ENCODE results near the gene RPLP2. TPM values are rescaled to one million over a fixed set of nuclear protein-coding genes. Genes with fewer than 3 reads are reported as not detected.

The RPLP2 gene
- total RNA-seq, result 347 and 511 TPM in 2 replicates

DNA sequence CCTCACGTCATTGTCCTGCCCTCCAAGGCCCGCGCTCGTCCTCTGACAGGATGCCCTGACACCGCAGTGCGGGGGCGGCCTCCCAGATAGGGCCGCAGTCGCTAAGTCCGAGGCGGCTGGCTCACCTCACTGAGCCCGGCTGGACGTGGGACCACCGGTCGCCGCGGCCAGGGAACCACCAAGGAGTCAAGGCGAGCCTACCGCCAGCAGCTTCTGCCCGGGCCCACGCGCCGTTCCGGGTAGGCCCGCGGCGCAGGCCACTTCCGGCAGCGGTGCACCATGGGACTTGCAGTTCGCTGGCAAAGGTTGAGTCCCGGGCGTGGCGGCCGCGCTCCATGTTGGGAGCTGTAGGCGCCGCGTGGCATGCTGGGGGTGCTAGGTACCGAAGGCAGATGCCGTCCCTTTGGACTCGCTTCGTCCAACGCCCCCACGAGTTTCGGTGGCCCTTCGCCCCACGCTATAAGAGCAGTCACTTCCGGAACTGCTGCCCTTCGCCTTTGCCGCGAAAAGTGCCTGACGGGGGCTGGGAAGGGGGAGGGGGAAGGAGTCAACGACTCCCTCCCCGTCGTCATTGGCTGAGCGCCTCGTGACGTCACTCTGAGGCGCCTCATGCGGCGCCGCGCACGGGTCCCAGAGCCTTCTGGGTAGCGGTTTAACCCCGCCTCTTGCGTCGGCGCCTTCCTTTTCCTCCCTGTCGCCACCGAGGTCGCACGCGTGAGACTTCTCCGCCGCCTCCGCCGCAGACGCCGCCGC, at the start of gene RPLP2:
RPLP2 (plus strand) TSS at position 681 of the 753 bp plus-strand sequence. CDS start 268 bp downstream, outside the sequence.

DNA sequence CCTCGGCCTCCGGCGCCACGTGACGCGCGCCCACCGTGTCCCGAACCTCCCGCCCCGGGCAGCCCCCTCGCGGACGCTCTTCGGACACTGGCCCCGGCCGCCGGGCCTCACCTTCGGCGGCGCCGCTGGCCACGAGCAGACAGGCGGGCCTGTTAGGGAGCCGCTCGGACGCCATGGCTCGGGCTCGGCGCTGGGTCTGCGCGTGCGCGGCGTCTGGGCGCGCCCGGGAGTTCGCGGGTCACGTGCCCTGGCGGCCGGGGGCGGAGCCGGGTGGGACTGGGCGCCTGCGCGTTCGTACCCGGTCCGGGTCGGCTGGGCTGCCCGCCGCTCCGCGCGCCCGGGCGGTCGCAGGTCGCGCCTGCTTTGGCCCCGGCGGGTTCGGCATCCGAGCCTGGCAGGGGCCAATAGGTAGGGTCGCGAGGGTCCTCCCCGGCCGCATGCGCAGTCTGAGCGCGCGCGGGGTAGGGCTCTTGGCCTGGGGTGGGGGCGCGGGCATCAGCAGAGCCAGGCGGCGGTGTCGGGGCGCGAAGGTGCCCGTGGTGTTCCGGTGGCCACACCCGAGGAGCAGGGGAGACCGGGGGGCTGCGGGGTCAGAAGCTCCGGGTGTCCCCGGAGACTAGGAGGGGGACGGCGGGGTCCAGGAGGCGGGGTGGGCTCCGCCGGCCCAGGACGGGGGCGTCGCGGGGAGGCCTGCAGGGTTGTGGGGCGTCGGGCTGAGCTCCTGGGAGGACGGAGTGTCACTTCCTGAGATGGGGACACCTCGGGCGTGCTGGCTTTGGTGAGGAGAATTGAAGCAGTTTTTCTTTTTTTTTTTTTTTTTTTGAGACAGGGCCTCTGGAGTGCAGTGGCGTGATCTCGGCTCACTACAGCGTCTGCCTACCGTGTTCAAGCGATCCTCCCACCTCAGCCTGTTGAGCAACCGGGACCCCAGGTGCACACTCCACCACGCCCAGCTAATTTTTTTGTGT, 32.2 kb upstream of the RPLP2 start, which contains the start of gene GATD1:
GATD1 (minus strand) TSS at position 200 of the 968 bp plus-strand sequence; CDS start at position 175, 25 bp downstream.

DNA sequence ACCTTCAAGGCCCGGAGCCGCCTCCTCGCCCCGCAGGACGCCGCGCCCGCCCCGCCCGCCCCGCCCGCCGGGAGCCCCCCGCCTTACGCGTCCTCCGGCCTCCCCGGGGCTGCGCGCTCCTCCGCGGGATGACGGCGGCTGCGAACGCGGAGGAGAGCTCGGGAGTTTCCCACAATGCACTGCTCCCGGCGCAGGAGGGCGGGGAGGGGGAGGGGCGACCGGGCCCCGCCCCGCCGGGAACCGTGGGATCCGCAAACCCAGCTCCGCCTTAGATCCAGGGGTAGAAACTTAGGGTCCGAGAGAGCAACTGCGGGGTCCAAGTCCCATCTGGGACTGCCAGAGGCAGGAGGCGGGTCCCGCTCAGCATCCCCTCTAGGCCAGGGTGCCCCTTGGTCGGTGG, 19.8 kb upstream of the RPLP2 start, which contains the start of gene CEND1:
CEND1 (minus strand) TSS at position 148 of the 400 bp plus-strand sequence. CDS start 1,514 bp downstream, outside the sequence.

DNA sequence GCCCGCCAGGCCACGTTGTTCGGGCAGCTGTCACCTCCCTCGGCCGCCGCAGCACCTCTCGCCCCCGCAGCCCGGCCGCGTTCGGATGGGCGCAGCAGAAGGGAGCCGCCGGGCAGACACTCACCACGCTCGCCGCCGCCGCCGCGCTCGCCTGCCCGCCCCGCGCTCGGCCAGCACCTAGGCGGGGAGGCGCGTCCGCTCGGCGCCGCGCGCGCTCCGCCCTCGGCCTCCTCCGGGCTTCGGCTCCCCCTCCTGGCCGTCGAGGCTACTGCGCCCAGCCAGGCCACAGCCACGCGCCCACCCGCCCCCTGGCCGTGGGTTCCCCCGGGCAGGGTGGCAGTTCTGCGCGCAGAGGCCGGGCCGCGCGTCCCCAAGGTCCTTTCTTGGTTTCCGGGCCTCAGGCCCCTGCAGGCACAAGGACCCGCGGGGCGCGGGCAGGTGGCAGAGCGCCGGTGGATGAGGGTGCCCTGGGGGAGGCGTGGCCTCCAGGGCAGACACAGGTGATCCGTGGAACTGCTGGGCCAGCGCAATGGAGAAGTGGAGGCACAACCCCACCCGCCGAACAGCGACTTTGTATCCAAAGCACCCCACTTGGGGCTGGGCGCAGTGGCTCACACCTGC, 11.6 kb upstream of the RPLP2 start, which contains the start of gene SLC25A22:
SLC25A22 (minus strand) TSS at position 189 of the 621 bp plus-strand sequence. CDS start 3,275 bp downstream, outside the sequence.

DNA sequence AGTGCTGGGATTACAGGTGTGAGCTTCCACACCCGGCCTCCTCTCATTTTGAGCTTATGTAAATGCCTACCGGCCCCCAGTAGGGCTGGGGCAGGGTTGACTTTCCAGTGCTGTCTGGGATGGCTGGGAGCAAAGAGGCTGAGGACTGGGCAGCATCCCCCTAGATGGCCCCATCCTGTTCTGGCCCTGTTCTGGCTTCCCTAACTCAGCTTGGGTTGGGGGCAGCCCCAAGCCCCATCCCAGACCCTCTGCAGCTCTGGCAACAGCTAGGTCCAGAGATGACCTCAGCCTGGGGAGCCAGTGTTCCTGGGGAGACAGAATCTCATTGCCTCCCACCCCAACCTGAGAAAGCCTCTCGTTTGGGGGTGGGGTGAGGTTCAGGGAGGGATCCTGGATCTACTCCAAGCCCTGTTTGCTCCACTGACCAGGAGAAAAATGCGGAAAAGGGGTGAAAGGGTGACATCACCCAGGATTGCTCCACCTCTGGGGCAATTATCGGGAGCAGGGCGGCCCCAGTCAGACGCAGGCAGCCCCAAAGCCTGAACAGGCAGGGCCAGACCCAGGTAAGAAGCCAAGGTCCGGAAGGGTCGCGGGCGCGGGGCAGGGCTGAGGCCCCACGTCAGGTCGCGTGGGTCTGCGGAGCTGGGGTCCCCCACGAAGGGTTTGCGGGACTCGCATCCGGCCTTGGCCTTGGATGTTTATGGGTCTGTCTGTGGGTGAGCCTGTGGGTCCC, 8.8 kb downstream of the RPLP2 start, which contains the start of gene PNPLA2:
PNPLA2 (plus strand) TSS at position 519 of the 733 bp plus-strand sequence. CDS start 805 bp downstream, outside the sequence.

DNA sequence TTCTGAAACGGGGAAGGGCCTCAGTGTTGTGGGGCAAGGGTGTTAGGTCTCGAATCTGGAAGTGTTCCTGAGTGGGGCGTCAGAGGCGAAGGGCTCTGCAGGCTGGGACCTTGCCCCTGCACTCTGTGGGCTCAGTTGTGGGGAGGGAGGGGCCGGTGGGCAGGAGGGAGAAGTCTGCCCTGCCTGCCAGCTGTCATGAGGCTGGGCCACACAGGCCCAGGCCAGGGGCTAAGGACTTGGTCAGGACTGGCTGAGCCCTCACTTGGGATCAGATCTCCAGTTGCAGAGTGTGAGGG, 18.1 kb downstream of the RPLP2 start, which contains the start of gene CRACR2B:
CRACR2B (plus strand) TSS at position 23 of the 296 bp plus-strand sequence. CDS start 689 bp downstream, outside the sequence.

DNA sequence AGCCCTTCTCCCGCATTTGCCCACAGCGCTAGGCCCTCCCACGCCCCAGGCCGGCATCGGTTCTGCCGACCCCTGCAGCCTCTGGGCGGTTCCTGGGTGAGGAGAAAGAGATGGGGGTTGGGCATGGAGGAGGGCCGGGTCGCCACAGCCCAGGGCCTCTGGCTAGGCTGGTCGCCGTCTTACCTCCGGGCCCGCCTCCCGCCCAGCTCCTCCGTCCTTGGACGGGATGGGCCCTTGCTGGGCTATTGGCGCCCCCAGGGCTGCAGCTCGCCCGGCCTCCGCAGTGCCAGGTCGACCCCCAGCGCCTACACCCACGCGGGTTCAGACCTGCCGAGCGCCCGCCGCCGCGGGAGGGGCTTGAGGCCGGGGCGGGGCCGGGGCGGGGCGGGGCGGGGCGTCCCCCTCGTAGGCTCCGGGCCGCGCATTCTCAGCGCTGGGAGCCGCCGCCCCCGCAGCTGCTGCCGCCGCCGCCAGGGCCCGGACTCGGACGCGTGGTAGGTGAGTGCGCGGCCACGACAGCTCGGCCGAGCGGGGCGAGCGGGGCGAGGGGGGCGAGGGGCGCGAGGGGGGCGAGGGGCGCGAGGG, 22.9 kb downstream of the RPLP2 start, which contains the start of gene CD151:
CD151 (plus strand) TSS at position 424 of the 585 bp plus-strand sequence. CDS start 3,118 bp downstream, outside the sequence.

DNA sequence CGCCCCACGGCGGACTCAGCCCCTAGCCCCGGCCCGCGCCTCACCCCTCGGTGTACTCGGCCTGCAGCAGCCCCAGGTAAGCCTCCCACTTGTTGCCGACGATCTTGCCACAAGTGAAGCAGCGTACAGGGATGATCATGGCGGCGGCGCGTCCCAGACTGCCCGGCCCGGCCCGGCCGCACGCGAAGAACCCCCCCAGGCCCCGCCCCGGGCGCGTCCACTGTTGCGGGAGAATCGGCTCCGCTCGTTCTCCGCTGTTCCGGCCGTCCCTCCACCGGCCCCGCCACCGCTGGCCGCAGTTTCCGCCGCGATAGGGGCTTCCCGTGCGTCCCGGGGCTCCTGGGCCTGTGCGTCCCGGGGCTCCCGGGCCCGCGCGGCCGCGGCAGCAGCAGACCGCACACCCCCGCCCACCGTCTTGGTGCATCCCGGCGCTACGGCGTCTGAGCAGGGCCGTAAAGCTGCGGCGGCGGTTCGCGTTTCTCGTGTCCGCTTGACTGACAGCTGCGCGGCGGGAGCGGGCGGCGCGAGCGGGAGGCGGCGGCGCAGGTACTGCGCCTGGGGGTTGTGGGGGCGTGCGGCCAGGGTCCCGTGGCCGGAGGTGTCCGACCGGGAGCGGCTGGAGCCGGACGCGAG, 32.7 kb downstream of the RPLP2 start, which contains the start of the genes POLR2L and TSPAN4:
POLR2L (minus strand) TSS at position 160 of the 633 bp plus-strand sequence; CDS start at position 139, 21 bp downstream.
TSPAN4 (plus strand) TSS at position 483 of the 633 bp plus-strand sequence. CDS start 7,453 bp downstream, outside the sequence.

Other genes with a start within 250 kb of the RPLP2 start
- gene LMNTD2, start 249.2 kb upstream of the RPLP2 start, total RNA-seq, result 1.7 and 3.2 TPM in 2 replicates
- gene RASSF7, start 249.0 kb upstream of the RPLP2 start, total RNA-seq, result 49.7 and 60.0 TPM in 2 replicates
- gene PHRF1, start 233.5 kb upstream of the RPLP2 start, total RNA-seq, result 20.7 and 28.9 TPM in 2 replicates
- 10.8 and 21.7 TPM in 2 replicates for gene IRF7, start 194.0 kb upstream of the RPLP2 start, total RNA-seq
- not detected in 2 replicates for gene CDHR5, start 185.0 kb upstream of the RPLP2 start, total RNA-seq
- not detected in 2 replicates for gene SCT, start 182.8 kb upstream of the RPLP2 start, total RNA-seq
- gene DRD4, start 172.7 kb upstream of the RPLP2 start, total RNA-seq, result not detected in 2 replicates
- 31.1 and 41.1 TPM in 2 replicates for gene DEAF1, start 114.7 kb upstream of the RPLP2 start, total RNA-seq
- 4.8 and 15.6 TPM in 2 replicates for gene TMEM80, start 114.2 kb upstream of the RPLP2 start, total RNA-seq
- 165 and 183 TPM in 2 replicates for gene EPS8L2, start 103.7 kb upstream of the RPLP2 start, total RNA-seq
- gene TALDO1, start 62.5 kb upstream of the RPLP2 start, total RNA-seq, result 259 and 288 TPM in 2 replicates
- gene GATD1, start 32.5 kb upstream of the RPLP2 start, total RNA-seq, result 19.5 and 23.2 TPM in 2 replicates
- gene CEND1, start 19.9 kb upstream of the RPLP2 start, total RNA-seq, result not detected in 2 replicates
- gene SLC25A22, start 11.7 kb upstream of the RPLP2 start, total RNA-seq, result 9.2 and 11.3 TPM in 2 replicates
- 4.8 and 7.2 TPM in 2 replicates for gene PIDD1, start 4.7 kb upstream of the RPLP2 start, total RNA-seq
- gene PNPLA2, start 8.9 kb downstream of the RPLP2 start, total RNA-seq, result 11.1 and 11.9 TPM in 2 replicates
- gene CRACR2B, start 18.0 kb downstream of the RPLP2 start, total RNA-seq, result 0.43 and 2.4 TPM in 2 replicates
- 274 and 430 TPM in 2 replicates for gene CD151, start 23.0 kb downstream of the RPLP2 start, total RNA-seq
- gene POLR2L, start 32.6 kb downstream of the RPLP2 start, total RNA-seq, result 15.1 and 37.4 TPM in 2 replicates
- 45.0 and 53.3 TPM in 2 replicates for gene TSPAN4, start 32.9 kb downstream of the RPLP2 start, total RNA-seq
- gene CHID1, start 100.8 kb downstream of the RPLP2 start, total RNA-seq, result 56.9 and 59.9 TPM in 2 replicates
- 16.4 and 17.1 TPM in 2 replicates for gene AP2A2, start 115.9 kb downstream of the RPLP2 start, total RNA-seq
- gene MUC6, start 226.8 kb downstream of the RPLP2 start, total RNA-seq, result not detected in 2 replicates

Measured in tracheal epithelial cell (primary cell).